IPS-NIHi7 (cell line): Measurements from ENCODE around the gene PLAGL1.

Source experiments
- DNase-seq: peaks from one replicate; pipeline ENCODE4 v3.0.0; 2012; ENCODE audit warnings: mixed read lengths; ENCODE audit errors: extremely low spot score

PLAGL1 gene

DNA sequence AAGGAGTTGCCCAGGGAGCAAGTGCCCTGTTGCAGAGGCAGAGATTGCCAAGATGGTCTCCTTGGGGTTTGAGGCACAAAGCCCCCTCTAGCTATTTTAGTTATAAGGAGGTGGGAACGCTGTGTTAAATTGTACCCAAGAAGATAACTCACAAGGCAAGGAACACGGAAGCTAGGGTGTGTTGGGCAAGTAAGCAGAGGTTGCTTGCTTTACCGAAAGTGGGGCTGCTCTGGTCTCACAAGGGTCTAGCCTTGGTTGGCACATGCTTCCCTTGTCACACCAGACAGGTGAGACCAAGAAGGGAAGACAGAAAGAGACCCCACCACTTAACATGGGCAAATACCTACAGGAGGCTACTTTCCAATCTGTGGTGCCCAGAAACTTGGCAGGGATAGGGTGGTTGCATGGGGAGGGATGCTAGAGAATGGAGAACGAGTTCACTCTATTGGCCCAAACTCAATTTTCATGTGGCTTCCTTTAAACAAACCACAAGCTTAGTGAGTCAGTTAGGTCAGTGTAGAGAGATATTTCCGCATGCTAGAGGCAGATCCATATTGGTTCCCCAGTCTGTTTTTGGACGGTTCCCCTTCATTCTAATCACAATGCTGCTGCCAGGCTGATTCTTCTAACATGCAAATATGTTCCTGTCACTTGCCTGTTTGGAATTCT lies 42.4 kb downstream of the PLAGL1 start:
- no peak for DNase-seq

DNA sequence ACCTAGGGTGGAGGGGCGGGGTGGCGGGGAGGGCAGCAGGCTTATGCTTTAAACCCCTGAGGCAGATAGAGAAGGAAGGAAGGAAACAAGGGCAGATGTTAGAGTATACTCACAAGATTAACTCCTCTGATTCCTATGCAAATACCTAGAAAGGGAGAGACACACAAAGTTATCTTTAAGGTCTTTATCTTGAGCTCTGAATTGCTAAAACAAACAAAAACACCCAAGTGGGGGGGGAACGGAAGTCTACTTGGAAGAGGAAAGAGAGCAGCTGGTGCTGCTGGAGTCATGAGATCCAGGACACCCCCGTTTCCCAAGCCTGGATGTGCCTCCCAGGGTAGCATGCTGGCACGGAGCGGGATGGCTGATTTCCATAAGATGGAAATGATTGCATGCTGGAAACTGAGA lies 43.4 kb downstream of the PLAGL1 start:
- DNase-seq: peak; percentile 41

DNA sequence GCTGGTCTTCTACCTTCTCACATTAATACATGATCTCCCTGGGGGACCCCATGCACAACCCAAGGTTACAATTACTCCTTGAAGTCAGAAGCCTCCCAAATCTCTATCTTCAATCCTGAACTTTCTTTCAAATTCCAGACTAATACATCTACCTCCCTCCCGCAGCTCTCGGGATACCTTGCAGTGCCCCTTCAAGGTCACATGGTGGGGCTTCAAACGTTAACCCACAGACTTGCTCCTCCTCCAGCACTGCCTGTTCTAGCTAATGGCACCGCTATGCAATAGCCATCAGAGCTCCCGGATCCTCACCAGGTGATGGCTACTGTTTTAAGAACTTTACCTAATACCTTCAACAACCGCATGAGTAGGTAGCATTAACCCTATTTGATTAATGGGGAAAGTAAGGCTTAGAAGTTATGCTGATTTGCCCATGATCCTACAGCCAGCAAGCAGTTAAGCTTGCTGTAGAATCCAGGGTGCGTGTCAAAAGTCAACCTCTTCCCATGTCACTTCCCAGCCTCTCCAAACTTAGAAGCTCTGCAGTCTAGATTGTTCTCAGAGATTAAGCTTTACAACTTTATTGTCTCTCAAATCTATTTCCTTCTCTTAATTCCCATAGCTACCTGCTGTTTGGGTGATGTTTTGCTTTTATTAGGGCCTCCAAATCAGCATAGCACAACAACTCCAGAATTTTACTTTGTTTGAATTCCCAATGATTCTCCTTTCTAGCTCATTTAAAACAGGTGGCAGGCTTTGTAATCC lies 44.7 kb downstream of the PLAGL1 start:
- no peak for DNase-seq

DNA sequence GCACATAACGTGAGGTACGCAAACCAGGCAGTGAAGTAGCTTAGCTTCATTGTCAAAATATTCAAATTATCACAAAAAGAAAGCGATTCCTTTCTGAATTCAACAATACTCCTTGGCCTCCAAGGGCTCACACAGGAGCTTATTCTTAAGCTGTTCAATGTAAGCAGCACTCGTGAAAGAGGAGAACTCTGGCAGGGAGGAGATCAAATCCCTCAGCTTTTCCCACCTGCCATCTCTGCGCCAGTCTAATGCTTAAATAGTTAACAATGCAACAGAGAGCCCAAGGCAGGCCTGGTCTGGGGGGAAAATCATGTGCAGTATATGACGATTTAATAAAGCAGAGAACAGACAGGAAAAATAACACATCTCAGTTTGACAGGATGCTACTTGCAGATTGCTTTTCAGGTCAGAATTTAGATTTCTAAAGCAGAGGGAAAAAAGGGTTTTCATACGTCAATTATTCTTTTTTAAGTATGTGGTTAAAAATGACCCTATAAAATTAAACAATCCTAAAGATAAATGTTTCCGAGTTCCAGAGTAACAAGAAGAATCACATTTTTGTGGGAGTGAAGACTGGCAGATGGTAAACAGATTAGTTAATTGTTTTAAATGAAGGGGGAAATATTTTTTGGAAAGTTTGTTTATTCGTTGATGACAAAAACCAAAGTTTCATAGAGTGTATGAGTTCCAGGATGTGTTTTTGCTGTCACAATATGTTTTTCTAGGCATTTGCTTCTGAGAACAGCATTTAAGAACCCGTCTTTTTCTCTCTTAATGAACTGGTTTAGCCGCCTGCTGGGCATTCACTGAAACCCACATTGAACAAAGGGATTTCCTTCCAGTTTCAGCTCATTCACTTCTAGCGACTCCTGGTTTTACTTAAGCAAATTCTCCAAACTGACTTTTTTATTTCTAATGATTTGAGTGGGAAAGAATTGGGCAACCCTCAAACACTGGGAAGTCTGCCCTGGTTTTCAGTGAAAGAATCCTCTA lies 45.9 kb downstream of the PLAGL1 start:
- no peak for DNase-seq

DNA sequence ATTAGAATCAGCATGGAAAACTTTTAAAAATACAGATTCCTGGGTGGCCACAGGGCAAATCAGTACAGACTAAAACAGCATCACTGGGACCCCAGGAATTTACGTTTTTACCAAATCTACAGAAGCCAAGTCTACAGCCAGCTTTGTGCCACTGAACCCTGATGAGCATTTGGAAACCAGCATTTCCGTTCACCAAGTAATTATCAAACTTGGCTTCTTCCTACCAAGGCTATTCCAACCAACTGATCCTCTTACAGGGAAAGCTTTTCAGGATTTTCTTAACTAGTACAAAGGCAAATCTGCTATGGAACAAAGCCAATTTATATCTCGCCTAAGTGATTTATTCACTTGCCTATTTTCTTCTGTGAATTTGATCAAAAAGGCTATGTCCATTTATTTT lies 47.0 kb downstream of the PLAGL1 start:
- no peak for DNase-seq

DNA sequence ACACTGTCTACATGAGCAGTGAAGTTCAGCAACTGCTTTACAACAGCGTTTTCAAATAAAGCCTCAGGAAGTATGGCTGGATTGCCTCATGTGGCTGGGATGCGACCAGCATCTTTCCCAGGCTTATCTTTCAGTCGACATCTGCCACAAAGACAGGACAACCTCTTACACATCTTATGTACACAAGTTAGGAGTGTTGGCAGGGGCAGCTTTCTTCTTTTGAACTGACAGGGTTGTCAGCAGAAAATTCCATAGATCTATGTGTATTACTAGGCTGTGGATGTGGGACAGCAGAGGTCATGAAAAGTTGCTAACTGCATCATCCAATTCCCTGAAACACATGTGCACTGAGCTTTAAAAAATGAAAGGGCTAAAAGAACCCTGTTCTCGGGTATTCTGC lies 48.1 kb downstream of the PLAGL1 start:
- no peak for DNase-seq

DNA sequence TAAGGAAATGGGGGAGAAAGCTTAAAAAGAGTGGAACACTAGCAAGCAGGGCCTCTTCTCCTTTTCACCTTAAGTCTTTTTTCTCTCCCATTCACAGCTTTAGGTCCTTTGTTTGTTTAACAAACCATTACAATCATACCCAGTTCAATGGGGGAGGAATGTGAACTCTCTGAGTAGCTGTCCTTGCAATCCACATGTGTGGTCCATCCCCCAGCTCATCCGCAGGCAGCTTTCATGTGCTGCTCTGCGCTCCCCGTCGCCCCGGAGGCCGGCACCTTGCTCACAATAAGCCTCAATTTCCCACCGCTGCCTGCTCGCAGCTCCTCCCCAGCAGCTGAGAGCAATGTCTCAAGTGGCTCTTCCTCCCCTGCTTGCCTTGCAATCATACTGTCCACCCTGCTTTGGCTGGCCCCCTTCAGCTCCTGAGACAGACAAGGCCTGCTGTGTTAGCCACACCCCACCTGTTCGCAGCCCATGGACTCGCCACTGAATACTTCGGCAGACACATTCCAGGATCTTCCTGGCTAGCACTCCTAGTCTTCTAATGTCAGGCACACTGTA lies 49.1 kb downstream of the PLAGL1 start:
- DNase-seq: peak; percentile 74

DNA sequence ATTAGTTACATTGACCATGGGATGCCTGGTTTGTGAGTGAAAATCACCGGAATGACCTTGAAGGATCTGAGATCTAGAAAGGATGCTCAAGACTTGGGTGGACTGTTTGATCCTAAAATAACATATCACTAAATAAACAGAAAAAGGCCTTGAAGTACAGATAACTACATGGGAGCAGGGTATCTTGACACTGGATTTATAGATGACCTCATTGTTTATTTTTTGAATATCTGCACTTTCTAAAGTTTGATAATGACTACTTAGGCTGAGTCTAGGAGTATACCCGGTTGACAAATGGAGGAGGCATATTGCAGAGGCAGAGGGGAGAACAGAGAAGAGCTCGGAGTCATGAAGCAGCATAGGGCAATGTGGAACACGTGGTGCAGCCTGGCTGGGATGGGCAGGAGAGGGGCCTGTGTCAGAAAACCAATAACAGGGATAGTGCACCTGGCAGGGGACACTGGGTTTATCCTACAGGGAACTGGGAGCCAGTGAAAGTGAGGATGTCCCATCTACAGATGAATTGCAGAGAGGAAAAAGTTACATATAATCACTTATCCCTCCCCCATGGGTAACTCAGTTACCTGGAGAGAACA lies 50.3 kb downstream of the PLAGL1 start:
- no peak for DNase-seq

DNA sequence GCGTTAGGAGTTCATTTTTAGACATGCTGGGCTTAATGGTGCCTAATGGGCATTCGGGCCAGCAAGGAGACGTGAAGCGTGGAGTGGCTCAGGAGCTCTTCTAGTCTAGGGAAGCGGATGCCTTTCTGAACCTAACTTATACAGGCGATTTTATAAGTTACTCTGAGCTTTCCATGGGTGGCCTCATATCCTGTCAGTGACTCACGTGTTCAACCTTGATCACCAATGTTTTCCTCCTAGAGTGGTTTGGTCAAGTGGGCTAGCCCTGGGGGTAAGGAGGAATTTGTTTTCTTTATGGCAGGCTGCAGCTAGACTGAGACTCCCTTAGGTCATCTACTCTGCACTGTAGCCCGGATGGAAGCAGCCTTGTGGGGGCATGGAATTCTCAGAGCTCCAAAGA lies 52.1 kb downstream of the PLAGL1 start:
- DNase-seq: no peak

DNA sequence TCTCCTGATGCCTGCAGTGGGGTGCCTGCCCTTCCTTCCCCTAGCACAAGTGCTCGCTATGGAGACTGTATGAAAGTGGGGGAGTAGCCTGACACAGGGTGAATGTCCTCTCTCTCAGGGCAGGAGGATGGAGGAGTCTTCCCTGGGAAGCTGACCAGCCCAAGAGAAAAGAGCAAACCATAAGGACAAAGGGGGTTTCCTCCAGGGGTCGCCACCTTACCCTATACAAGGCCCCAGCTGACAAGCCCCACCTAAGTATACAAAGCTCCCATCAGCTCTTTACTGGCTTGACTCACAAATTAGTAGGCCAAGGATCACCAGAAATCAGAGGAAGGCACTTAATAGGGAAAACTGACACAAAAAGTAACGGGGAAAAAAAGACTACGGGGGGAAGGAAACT lies 54.1 kb downstream of the PLAGL1 start:
- peak; percentile 52 for DNase-seq

DNA sequence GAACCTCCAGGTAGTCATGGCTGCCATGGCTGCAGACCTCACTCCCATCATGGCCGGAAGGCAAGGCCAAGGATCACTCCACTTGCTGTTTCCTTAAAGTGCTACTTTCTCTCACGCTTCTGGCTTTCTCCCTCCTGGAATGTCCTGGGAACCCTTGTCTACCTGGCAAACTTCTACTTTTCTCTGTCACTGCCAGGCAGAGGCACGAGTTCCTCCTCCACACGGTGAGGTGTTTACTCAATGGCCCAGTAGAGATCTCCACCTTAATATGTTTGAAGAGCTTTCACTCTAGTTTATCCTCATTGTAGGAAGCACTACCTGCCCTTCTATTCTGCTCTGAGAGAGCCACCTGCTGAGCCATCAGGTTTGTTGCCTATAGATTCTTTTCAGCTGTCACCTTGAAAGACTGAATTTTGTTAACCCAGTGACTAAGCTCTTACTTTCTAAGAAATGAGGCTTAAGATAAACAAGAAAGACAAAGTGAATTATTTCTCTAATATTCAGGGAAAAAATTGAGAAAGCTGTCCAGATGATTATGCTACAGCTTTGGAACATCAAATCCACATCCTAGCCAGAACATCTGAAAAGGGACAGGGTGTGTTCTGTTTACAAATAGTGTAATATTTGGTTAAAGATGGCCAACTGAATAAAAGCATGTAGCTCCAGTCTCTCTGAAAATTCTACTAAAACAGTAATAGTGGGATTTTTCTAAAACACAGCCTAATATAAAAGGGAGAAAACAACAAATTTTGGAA lies 54.9 kb downstream of the PLAGL1 start:
- DNase-seq: no peak

DNA sequence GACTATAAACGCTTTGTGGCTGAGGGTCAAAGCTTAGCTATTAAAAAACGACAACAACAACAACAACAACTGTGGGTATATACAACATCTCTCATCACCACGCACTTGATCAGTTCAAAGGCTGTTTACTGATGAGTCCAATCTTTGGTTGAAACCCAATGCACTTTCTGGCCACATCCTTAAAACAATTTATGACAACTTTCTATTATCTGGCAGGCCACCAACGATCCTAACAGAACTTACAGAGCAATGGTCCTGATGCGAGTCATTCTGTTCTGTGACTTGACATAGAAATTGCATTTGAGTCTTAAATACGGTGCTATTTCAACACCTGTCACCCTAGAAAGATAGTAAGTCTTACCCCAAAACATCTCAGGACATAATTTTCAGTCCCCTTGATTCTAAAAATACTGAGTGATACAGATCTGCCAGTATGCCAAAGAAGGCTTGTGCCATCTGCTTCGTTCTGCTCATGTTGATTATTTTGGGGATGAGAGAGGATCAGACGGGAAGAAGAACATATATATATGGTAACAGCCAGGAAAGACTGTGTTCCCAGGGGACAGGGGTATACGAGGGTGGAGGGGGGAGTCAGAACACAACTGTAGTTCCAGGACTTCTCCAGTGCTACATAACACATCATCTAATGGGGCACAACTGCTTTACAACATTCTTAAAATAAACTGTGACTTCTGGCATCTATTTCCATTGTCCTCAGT lies 55.8 kb downstream of the PLAGL1 start:
- DNase-seq: no peak

DNA sequence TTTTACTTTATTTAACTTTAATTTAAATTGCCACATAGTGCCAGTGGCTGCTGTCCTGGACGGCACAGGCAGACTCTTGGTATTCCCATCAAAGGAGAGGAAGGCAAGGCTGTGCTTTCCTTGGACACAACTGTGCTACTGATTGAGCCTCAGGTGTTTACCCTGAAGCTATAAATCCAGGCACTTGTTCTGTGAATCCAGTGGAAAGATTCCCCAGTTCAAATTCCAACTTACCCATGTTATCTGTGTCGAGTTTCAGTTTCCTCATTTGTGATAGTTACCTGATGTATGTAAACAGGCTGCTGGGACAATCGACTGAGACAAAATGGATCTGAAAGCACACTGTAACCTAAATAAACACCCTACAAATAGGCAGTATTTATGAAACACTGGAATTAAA lies 57.2 kb downstream of the PLAGL1 start:
- no peak for DNase-seq

DNA sequence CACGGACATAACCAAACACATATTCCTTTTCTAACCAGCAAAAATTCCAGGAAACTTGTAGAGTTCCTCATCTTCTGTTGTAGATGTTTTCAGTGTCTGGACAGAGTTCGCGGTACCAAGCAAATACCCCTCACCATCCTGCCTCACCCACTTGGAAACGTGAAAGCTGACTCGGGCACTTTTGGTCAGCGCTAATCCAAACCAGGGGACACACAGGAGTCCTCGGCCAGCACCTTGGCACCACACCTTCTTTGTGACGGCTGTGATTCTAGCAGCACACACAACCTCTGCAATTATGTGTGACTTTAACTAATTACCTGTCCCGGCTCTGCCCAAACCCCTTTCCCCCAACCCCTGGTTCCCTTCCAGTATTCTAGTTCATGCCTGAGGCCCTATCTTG lies 58.1 kb downstream of the PLAGL1 start:
- DNase-seq: no peak

DNA sequence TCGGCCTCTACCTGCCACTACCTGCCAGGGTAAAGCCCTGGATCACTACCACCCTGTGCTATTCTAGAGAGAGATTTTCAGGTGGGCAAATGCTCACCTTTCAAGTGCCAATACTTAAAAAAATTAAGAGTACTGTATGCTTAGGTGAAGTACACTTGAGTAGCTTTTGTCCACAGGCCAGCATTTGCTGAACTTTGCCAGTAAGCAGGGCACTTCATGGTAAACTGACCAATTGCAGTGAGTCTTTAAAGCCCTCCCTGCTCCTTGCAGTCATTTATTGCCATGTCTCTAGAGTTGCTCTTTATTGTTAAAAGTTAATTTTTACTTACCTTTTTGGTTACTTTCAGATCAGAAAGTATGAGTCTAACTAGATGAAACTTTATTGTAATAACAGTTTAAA lies 58.5 kb downstream of the PLAGL1 start:
- no peak for DNase-seq

DNA sequence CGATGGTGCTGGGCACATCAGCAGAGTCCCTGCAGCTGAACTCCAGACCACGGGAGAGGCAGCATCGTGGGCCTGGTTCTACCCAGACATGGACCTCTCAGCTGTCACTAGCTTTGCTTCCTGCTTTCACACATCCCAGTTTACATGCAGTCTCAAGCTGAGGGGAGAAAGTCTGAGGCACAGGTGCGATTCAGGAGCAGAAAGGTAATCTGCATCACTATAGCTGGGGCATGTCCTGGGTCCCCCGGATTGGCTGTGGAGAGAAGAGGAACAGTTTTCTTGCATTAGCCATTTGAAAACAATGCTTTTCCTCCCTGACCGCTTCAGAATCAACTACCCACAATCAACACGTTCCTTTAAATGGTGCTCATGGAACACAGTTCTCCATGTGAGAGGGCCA lies 59.9 kb downstream of the PLAGL1 start:
- no peak for DNase-seq

DNA sequence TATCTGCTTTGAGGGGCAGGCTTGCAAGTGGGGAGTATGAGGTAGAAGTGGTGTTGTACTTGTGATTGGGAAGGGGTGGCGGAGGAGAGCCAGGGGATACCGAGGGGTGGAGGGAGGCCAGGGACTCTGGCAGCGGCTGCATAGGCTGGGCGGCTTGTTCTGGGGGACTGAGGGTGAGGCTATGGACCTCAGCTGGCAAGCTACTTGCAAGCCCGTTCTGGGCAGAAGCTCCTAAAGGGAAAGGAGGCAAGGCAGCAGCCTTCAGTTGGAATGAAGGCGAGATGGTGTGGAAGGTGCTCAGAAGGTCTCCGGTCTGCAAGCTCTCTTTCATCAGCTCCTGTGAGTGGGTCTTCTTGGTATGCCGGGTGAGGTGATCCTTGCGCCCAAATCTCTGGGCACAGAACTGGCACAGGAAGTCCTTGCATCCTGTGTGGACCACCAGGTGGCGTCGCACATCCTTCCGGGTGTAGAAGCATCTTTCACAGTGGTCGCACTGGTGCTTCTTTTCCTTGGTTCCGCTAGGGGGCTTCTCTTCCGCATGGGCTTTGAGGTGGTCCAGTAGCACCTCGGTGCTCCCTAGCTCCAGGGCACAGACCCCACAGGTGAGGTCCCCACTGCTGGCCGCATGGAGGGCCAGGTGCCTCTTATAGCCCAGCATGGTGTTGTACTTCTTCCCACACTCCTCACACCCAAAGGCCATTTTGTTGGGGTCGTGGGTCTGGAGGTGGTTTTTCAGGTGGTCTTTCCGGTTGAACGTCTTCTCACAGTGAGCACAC lies 66.0 kb downstream of the PLAGL1 start:
- peak; percentile 89 for DNase-seq

DNA sequence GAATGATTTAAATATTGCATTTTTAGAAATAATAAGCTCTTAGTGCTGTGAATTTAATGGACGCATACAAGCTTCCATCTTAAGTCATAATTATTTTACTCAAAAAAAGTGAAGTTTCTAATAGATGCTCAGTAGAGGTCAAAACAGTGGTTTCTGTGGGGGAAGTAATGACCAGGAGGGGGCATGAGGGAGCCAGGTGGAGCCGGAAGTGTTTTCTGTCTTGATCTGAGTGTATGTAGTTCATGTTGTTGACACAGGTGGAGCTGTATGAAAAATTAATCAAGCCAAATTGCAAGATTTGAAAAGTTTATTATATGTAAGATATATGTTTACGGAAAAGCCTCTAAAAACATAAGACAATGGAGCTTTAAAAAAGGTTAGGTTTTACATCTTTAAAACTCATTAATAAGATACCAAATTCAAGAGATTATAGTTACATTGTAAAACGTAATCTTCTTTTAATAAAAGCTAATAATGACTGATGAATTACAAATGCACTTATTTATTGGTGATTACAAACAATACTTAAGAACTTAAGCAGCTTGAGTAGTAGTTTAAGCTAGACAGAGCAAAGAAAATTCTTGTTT lies 68.0 kb downstream of the PLAGL1 start:
- peak; percentile 75 for DNase-seq

DNA sequence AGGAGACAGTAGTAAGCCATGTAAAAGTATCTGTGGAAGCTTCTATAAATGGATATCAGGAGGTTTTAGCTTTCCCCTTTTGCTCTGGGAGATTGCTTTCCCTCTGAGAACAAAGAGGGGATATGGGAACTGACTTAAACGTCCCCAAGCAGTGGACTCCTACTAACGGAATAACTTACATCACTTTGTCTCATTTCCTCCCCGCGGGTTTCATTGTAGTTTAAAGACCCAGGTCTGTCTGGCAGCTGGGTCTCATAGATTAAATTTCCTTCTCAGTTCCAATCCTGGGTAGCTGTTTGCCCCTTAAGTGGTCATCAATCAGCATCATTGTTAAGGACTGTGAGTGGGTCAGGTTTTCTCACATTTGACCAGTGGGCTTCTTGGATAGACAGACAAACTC lies 68.7 kb downstream of the PLAGL1 start:
- DNase-seq: no peak
